ENCODE data around the gene LCK.

GRCh38 chr1:32299327-32299726, 48.3 kb downstream of the LCK start:
- TF ChIP-seq CREB1 (CRISPR knock-in tag; IDR thresholded peaks at IDR 0.05; ENCODE audit: low read depth), result no peak
- TF ChIP-seq POLR2AphosphoS5 (IDR thresholded peaks at IDR 0.05; ENCODE audit: low read depth), result no peak
- TF ChIP-seq CTCF (conservative IDR thresholded peaks at IDR 0.05; ENCODE audit: low read depth in 2 of 2), result no peak
- TF ChIP-seq EZH2phosphoT487 (IDR thresholded peaks at IDR 0.05; ENCODE audit: unreplicated experiment), result no peak
- no peak for TF ChIP-seq REST (IDR thresholded peaks at IDR 0.05; ENCODE audit: unreplicated experiment)
- no peak for TF ChIP-seq JUNB (IDR thresholded peaks at IDR 0.05; ENCODE audit: unreplicated experiment)
- TF ChIP-seq EZH2 (IDR thresholded peaks at IDR 0.05; ENCODE audit: low read depth, unreplicated experiment), result no peak

Data from GM23338 (cell line).